Stimulated activated CD4-positive, alpha-beta T cell treated with anti-CD3 and anti-CD28 coated beads, TNF-alpha, amount 100 ng/mL, for 4 hours (primary cell): ENCODE data around the gene CEP95.
"Not testable (repeated sequence)": the region's sequence is repeated elsewhere in the genome, so short reads cannot be mapped to it uniquely, and the experiment has no call there.

ENCODE experiments used
- DNase-seq, 3 experiments: peaks; one replicate each; pipeline ENCODE4 v3.0.0-alpha.2; 2020; ENCODE audit warnings: low read depth in 3 of 3

The CEP95 gene

GRCh38 chr17:64495300-64495699 lies 11.5 kb upstream of the CEP95 start:
- DNase-seq: not testable (repeated sequence)

GRCh38 chr17:64496348-64496785 lies 10.4 kb upstream of the CEP95 start:
- DNase-seq: no peak

GRCh38 chr17:64496786-64497564 lies 9.8 kb upstream of the CEP95 start, which contains the start of gene POLG2:
TSS of gene POLG2 (minus strand) at chr17:64497054. CDS start at chr17:64496968, 86 bp downstream.
- DNase-seq: peak; percentile 87 to 94 (median 90)

- no peak for DNase-seq
Observed at GRCh38 chr17:64497565-64498035, 9.2 kb upstream of the CEP95 start.

GRCh38 chr17:64498308-64499203 lies 8.2 kb upstream of the CEP95 start:
- DNase-seq: no peak

- no peak for DNase-seq
Observed at GRCh38 chr17:64499805-64500486, 6.8 kb upstream of the CEP95 start.

- DNase-seq: no peak
Observed at GRCh38 chr17:64500487-64500859, 6.3 kb upstream of the CEP95 start.

GRCh38 chr17:64500862-64501765 lies 5.7 kb upstream of the CEP95 start:
- DNase-seq: no peak

GRCh38 chr17:64502021-64502420 lies 4.8 kb upstream of the CEP95 start:
- no peak for DNase-seq

GRCh38 chr17:64502809-64503208 lies 4.0 kb upstream of the CEP95 start:
- no peak for DNase-seq

GRCh38 chr17:64503341-64503740 lies 3.4 kb upstream of the CEP95 start:
- DNase-seq: no peak

- no peak for DNase-seq
Observed at GRCh38 chr17:64503821-64504768, 2.7 kb upstream of the CEP95 start.

- no peak for DNase-seq
Observed at GRCh38 chr17:64504769-64505339, 1.9 kb upstream of the CEP95 start.

- peak; percentile 69 to 75 (median 70) for DNase-seq
Observed at GRCh38 chr17:64505340-64506200, 1.2 kb upstream of the CEP95 start.

- peak; percentile 94 to 97 (median 96) for DNase-seq
Observed at GRCh38 chr17:64506201-64506575, 589 bp upstream of the CEP95 start, which contains the start of gene DDX5. TSS of gene DDX5 (minus strand) at chr17:64506289. CDS start at chr17:64506119, 170 bp downstream.

GRCh38 chr17:64507413-64507782 lies 621 bp downstream of the CEP95 start:
- DNase-seq: no peak

- DNase-seq: no peak
Observed at GRCh38 chr17:64508683-64509082, 1.9 kb downstream of the CEP95 start.

- DNase-seq: no peak
Observed at GRCh38 chr17:64509179-64509578, 2.4 kb downstream of the CEP95 start.
